HEK293 (cell line): ENCODE data around the gene CPLX3.

Experiments used
- GLIS2 ChIP-seq: fragments of 450-650 bp; formaldehyde crosslinking; IDR thresholded peaks from 2 replicates; pipeline ENCODE4 v1.5.1; 2016; ENCODE audit warnings: missing biosample characterization, missing genetic modification characterization
- KLF17 ChIP-seq: fragments of 450-650 bp; formaldehyde crosslinking; IDR thresholded peaks from 2 replicates; pipeline ENCODE4 v1.5.1; 2016; ENCODE audit warnings: missing biosample characterization, missing genetic modification characterization
- PRDM2 ChIP-seq: fragments of 450-650 bp; formaldehyde crosslinking; IDR thresholded peaks from 2 replicates; pipeline ENCODE4 v1.5.1; 2016; ENCODE audit warnings: missing biosample characterization, missing genetic modification characterization, borderline replicate concordance
- SALL2 ChIP-seq: fragments of 450-650 bp; formaldehyde crosslinking; IDR thresholded peaks from 2 replicates; pipeline ENCODE4 v1.5.0; 2017; ENCODE audit warnings: missing biosample characterization, mild to moderate bottlenecking, missing genetic modification characterization, borderline replicate concordance
- ZFP3 ChIP-seq: fragments of 450-650 bp; formaldehyde crosslinking; IDR thresholded peaks from 2 replicates; pipeline ENCODE4 v1.5.1; 2016; ENCODE audit warnings: low read depth, missing biosample characterization, missing genetic modification characterization
- ZNF155 ChIP-seq: fragments of 450-650 bp; formaldehyde crosslinking; IDR thresholded peaks from 2 replicates; pipeline ENCODE4 v1.5.1; 2016; ENCODE audit warnings: missing biosample characterization, missing genetic modification characterization
- ZNF184 ChIP-seq: fragments of 450-650 bp; IDR thresholded peaks from 2 replicates; pipeline ENCODE4 v1.5.1; 2018; ENCODE audit warnings: missing biosample characterization, mild to moderate bottlenecking, missing genetic modification characterization
- ZNF2 ChIP-seq: fragments of 450-650 bp; formaldehyde crosslinking; IDR thresholded peaks from 2 replicates; pipeline ENCODE4 v1.5.1; 2016; ENCODE audit warnings: missing biosample characterization, missing genetic modification characterization
- ZNF26 ChIP-seq: fragments of 450-650 bp; formaldehyde crosslinking; IDR thresholded peaks from 2 replicates; pipeline ENCODE4 v1.5.1; 2016; ENCODE audit warnings: missing biosample characterization, missing genetic modification characterization
- ZNF324 ChIP-seq: fragments of 450-650 bp; formaldehyde crosslinking; IDR thresholded peaks from 2 replicates; pipeline ENCODE4 v1.5.1; 2016; ENCODE audit warnings: missing biosample characterization, missing genetic modification characterization
- ZNF37A ChIP-seq: fragments of 450-650 bp; IDR thresholded peaks from 2 replicates; pipeline ENCODE4 v1.5.1; 2018; ENCODE audit warnings: missing biosample characterization, missing genetic modification characterization
- ZNF394 ChIP-seq: fragments of 450-650 bp; formaldehyde crosslinking; IDR thresholded peaks from 2 replicates; pipeline ENCODE4 v1.5.1; 2016; ENCODE audit warnings: missing biosample characterization, missing genetic modification characterization, mild to moderate bottlenecking, moderate library complexity, borderline replicate concordance
- ZNF433 ChIP-seq: fragments of 450-650 bp; formaldehyde crosslinking; IDR thresholded peaks from 2 replicates; pipeline ENCODE4 v1.5.1; 2016; ENCODE audit warnings: missing biosample characterization, missing genetic modification characterization, low read depth
- ZNF501 ChIP-seq: fragments of 450-650 bp; formaldehyde crosslinking; IDR thresholded peaks from 2 replicates; pipeline ENCODE4 v1.5.1; 2016; ENCODE audit warnings: missing biosample characterization, missing genetic modification characterization
- ZNF549 ChIP-seq: fragments of 450-650 bp; IDR thresholded peaks from 2 replicates; pipeline ENCODE4 v1.5.1; 2018; ENCODE audit warnings: missing biosample characterization, missing genetic modification characterization, mild to moderate bottlenecking, inconsistent platforms, moderate library complexity
- ZNF658 ChIP-seq: fragments of 450-650 bp; formaldehyde crosslinking; IDR thresholded peaks from 2 replicates; pipeline ENCODE4; 2016; ENCODE audit warnings: missing biosample characterization, missing genetic modification characterization
- ZNF660 ChIP-seq: fragments of 450-650 bp; IDR thresholded peaks from 2 replicates; pipeline ENCODE4 v1.5.1; 2018; ENCODE audit warnings: missing biosample characterization, mild to moderate bottlenecking, missing genetic modification characterization
- ZSCAN23 ChIP-seq: fragments of 450-650 bp; formaldehyde crosslinking; IDR thresholded peaks from 2 replicates; pipeline ENCODE4 v1.5.1; 2016; ENCODE audit warnings: missing biosample characterization, missing genetic modification characterization
- ZXDB ChIP-seq: fragments of 450-650 bp; formaldehyde crosslinking; IDR thresholded peaks from 2 replicates; pipeline ENCODE4 v1.5.1; 2016; ENCODE audit warnings: missing biosample characterization, missing genetic modification characterization
- TF ChIP-seq, protein P1 (sequence below): fragments of 450-650 bp; formaldehyde crosslinking; IDR thresholded peaks from 2 replicates; pipeline ENCODE4 v1.5.1; 2016; ENCODE audit warnings: missing biosample characterization, missing genetic modification characterization, borderline replicate concordance
- TF ChIP-seq, protein P2 (sequence below): fragments of 450-650 bp; formaldehyde crosslinking; IDR thresholded peaks from 2 replicates; pipeline ENCODE4 v1.5.1; 2016; ENCODE audit warnings: missing biosample characterization, missing genetic modification characterization
- TF ChIP-seq, protein P3 (sequence below): fragments of 450-650 bp; formaldehyde crosslinking; IDR thresholded peaks from 2 replicates; pipeline ENCODE4 v1.5.1; 2016; ENCODE audit warnings: missing biosample characterization, missing genetic modification characterization

Gene CPLX3

DNA sequence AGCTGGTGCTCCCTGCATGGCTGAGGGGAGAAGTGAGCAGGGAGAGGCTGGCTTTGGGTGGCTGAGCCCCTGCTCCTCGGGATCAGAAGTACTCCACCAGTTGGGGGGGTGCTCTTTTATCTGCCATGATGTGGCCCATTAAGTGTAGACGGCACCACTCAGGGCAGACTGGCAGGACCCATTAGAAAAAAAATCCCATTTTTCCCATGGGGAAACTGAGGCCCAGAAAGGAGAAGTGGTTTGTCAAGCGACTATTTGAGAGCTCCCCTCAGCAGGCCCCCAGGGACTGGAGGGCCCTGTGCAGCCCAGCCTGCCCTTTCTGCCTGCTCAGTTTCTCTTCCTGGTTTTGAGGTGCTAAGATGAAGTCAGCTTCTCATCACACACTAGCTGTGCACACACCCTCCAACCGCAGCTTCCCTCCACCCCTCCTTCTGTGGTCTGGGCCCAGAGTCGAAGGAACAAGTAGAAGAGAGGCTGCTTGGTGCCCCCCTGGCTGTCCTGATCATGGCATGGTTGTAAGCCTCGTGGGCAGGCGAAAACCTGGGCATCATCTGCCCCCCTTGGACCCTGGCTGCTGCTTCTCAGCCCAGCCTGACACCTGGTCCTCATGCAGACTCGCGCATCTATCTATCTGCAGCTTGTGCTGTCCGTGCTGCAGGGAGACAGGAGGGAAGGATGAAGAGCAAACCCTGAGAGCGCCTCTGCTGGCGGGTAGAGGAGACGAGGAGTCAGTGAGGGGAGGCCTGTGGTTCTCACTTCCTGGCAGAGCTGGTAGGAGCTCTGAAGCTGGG is 39.0 kb upstream of the CPLX3 start (continued):
- TF ChIP-seq, protein P1, sequence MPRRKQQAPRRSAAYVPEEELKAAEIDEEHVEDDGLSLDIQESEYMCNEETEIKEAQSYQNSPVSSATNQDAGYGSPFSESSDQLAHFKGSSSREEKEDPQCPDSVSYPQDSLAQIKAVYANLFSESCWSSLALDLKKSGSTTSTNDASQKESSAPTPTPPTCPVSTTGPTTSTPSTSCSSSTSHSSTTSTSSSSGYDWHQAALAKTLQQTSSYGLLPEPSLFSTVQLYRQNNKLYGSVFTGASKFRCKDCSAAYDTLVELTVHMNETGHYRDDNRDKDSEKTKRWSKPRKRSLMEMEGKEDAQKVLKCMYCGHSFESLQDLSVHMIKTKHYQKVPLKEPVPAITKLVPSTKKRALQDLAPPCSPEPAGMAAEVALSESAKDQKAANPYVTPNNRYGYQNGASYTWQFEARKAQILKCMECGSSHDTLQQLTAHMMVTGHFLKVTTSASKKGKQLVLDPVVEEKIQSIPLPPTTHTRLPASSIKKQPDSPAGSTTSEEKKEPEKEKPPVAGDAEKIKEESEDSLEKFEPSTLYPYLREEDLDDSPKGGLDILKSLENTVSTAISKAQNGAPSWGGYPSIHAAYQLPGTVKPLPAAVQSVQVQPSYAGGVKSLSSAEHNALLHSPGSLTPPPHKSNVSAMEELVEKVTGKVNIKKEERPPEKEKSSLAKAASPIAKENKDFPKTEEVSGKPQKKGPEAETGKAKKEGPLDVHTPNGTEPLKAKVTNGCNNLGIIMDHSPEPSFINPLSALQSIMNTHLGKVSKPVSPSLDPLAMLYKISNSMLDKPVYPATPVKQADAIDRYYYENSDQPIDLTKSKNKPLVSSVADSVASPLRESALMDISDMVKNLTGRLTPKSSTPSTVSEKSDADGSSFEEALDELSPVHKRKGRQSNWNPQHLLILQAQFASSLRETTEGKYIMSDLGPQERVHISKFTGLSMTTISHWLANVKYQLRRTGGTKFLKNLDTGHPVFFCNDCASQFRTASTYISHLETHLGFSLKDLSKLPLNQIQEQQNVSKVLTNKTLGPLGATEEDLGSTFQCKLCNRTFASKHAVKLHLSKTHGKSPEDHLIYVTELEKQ (tag by site-specific recombination): no peak
- TF ChIP-seq ZNF549 (tag by site-specific recombination) (no peak), SALL2 (no peak), ZNF658 (no peak), ZNF2 (peak; percentile 89), ZXDB (tag by site-specific recombination) (peak; percentile 45; the same call in 1 of the 2 replicates), ZNF155 (tag by site-specific recombination) (no peak), ZNF660 (tag by site-specific recombination) (peak; percentile 70), ZNF37A (tag by site-specific recombination) (no peak), ZFP3 (no peak), GLIS2 (no peak), ZNF324 (tag by site-specific recombination) (no peak), ZSCAN23 (no peak), KLF17 (tag by site-specific recombination) (peak; percentile 59; the same call in 1 of the 2 replicates), ZNF394 (tag by site-specific recombination) (peak; percentile 31; the same call in 1 of the 2 replicates), ZNF433 (no peak), ZNF184 (tag by site-specific recombination) (no peak), ZNF501 (tag by site-specific recombination) (no peak), ZNF26 (no peak), PRDM2 (tag by site-specific recombination) (no peak)
- TF ChIP-seq, protein P2, sequence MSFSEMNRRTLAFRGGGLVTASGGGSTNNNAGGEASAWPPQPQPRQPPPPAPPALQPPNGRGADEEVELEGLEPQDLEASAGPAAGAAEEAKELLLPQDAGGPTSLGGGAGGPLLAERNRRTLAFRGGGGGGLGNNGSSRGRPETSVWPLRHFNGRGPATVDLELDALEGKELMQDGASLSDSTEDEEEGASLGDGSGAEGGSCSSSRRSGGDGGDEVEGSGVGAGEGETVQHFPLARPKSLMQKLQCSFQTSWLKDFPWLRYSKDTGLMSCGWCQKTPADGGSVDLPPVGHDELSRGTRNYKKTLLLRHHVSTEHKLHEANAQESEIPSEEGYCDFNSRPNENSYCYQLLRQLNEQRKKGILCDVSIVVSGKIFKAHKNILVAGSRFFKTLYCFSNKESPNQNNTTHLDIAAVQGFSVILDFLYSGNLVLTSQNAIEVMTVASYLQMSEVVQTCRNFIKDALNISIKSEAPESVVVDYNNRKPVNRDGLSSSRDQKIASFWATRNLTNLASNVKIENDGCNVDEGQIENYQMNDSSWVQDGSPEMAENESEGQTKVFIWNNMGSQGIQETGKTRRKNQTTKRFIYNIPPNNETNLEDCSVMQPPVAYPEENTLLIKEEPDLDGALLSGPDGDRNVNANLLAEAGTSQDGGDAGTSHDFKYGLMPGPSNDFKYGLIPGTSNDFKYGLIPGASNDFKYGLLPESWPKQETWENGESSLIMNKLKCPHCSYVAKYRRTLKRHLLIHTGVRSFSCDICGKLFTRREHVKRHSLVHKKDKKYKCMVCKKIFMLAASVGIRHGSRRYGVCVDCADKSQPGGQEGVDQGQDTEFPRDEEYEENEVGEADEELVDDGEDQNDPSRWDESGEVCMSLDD (tag by site-specific recombination): 0 out of 2 replicates have a peak, but pooled peaks have one; percentile 50
- TF ChIP-seq, protein P3, sequence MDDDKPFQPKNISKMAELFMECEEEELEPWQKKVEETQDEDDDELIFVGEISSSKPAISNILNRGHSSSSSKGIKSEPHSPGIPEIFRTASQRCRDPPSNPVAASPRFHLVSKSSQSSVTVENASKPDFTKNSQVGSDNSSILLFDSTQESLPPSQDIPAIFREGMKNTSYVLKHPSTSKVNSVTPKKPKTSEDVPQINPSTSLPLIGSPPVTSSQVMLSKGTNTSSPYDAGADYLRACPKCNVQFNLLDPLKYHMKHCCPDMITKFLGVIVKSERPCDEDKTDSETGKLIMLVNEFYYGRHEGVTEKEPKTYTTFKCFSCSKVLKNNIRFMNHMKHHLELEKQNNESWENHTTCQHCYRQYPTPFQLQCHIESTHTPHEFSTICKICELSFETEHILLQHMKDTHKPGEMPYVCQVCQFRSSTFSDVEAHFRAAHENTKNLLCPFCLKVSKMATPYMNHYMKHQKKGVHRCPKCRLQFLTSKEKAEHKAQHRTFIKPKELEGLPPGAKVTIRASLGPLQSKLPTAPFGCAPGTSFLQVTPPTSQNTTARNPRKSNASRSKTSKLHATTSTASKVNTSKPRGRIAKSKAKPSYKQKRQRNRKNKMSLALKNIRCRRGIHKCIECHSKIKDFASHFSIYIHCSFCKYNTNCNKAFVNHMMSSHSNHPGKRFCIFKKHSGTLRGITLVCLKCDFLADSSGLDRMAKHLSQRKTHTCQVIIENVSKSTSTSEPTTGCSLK (tag by site-specific recombination): no peak
